ENCODE data around the gene RFX2. TPM values are rescaled to one million over a fixed set of nuclear protein-coding genes. Genes with fewer than 3 reads are reported as not detected.

Gene RFX2
- total RNA-seq, 1 experiment from 2014 or later, result 3.7 TPM

GRCh38 chr19:5989388-5990074 lies 120.8 kb downstream of the RFX2 start:
- Mint-ChIP-seq H3K9me3 (peaks cover 0 to 2% of the 10 kb centered on the region in 2 experiments; a peak in 2 of 5 replicates), H3K27me3 (ENCODE audit: low read depth) (peaks cover 16% of the 10 kb centered on the region), H3K36me3 (ENCODE audit: insufficient read depth in 1 of 3, low read depth in 3 of 3) (peaks cover 0 to 2% (median 0%) of the 10 kb centered on the region in 3 experiments; a peak in 2 of 7 replicates), H3K4me1 (peaks cover 13 to 23% of the 10 kb centered on the region in 2 experiments), H3K4me3 (peak overlapping the region in 1 of 2 experiments; percentile 45; a peak in 1 of 5 replicates), H3K27ac (peak overlapping the region in 2 of 3 experiments; percentile 14 to 41; a peak in 4 of 7 replicates)
- H3T11ph ChIP-seq (ENCODE audit: low read length), result no peak overlapping the region
- peak overlapping the region; percentile 65 for H2AFZ ChIP-seq (ENCODE audit: low read length)
- H3K56ac ChIP-seq (ENCODE audit: insufficient read length, low read depth, low read length), result no peak overlapping the region
- no peak overlapping the region for H3K9ac ChIP-seq (ENCODE audit: extremely low read depth, insufficient read length, low read length)
- no peaks in the 10 kb centered on the region for H3K23me2 ChIP-seq (ENCODE audit: insufficient read length, low read depth, low read length, poor library complexity, severe bottlenecking)
- no peak overlapping the region for H3K4me2 ChIP-seq (ENCODE audit: insufficient read depth, insufficient read length, low read length)
- H4K8ac ChIP-seq (replicated peaks; ENCODE audit: insufficient read length, low read depth, low read length), result no peak overlapping the region
- DNase-seq, result no peak
- H2BK120ac ChIP-seq (ENCODE audit: low read depth, low read length, poor library complexity, severe bottlenecking), result no peak overlapping the region
- no peak overlapping the region for H3K23ac ChIP-seq (ENCODE audit: insufficient read length, low read depth, low read length)
- H3K27me3 ChIP-seq (ENCODE audit: insufficient read depth, low read length), result no peaks in the 10 kb centered on the region
- H2BK5ac ChIP-seq (ENCODE audit: insufficient read length, low read length), result no peak overlapping the region
- WGBS (ENCODE audit: extremely low coverage, insufficient read length, low lambda C conversion rate), result no CpG with 5 or more reads among the region's 8 CpGs
- no peak overlapping the region for H2BK12ac ChIP-seq (ENCODE audit: insufficient read length, low read depth, low read length)
- H3K4ac ChIP-seq (ENCODE audit: low read depth, low read length), result no peak overlapping the region
- H3K4me1 ChIP-seq (ENCODE audit: insufficient read depth, low read length), result no peaks in the 10 kb centered on the region; the same call in 1 of the 2 replicates
- no peaks in the 10 kb centered on the region for H3K9me3 ChIP-seq (ENCODE audit: control insufficient read depth, low read depth, low read length)
- H4K20me1 ChIP-seq (ENCODE audit: control insufficient read depth, insufficient read depth, insufficient read length), result no peaks in the 10 kb centered on the region
- H2BK15ac ChIP-seq (ENCODE audit: low read depth, low read length), result no peak overlapping the region; the same call in 1 of the 2 replicates
- H3K27ac ChIP-seq (ENCODE audit: insufficient read length, low read depth, low read length), result no peak overlapping the region
- H3K79me1 ChIP-seq (ENCODE audit: insufficient read depth, low read depth, low read length, poor library complexity, severe bottlenecking), result no peaks in the 10 kb centered on the region
- no peak overlapping the region for H2AK5ac ChIP-seq (ENCODE audit: insufficient read length, low read length)
- H4K5ac ChIP-seq (ENCODE audit: insufficient read length, low read depth, low read length), result peak overlapping the region; percentile 57
- H3K79me2 ChIP-seq (ENCODE audit: insufficient read depth, low read length), result no peaks in the 10 kb centered on the region
- H2BK20ac ChIP-seq (ENCODE audit: low read depth, low read length, poor library complexity, severe bottlenecking), result no peak overlapping the region
- peak overlapping the region; percentile 95 for H3K18ac ChIP-seq (ENCODE audit: insufficient read length, low read depth, low read length)
- H3K14ac ChIP-seq (ENCODE audit: insufficient read depth, low read length), result no peak overlapping the region
- H4K91ac ChIP-seq (ENCODE audit: insufficient read length, low read depth, low read length), result no peak overlapping the region
- no peak for TF ChIP-seq CTCF (conservative IDR thresholded peaks at IDR 0.05)
